ENCODE data around the gene FCER2. TPM values are rescaled to one million over a fixed set of nuclear protein-coding genes. Genes with fewer than 3 reads are reported as not detected.

FCER2 gene
- total RNA-seq, 2 experiments from 2014 or later: 3.0 to 3.7 TPM

- CTCF ChIA-PET: interaction anchor here (0.8 to 1.5 kb wide), 2 partner anchors 123 to 309 kb away, joined by 3 read pairs; no protein-coding TSS in a partner anchor
- Mint-ChIP-seq H3K4me1 (ENCODE audit: low read depth) (peaks cover 43% of the 10 kb centered on the region), H3K4me3 (no peak overlapping the region)
Observed at GRCh38 chr19:7676376-7676775, 25.6 kb downstream of the FCER2 start.

GRCh38 chr19:7674010-7675005 lies 27.6 kb downstream of the FCER2 start:
- Mint-ChIP-seq H3K4me3 (no peak overlapping the region), H3K9me3 (no peaks in the 10 kb centered on the region), H3K27me3 (peaks cover 53% of the 10 kb centered on the region), H3K36me3 (ENCODE audit: low read depth) (no peaks in the 10 kb centered on the region), H3K4me1 (ENCODE audit: low read depth) (peaks cover 43% of the 10 kb centered on the region), H3K27ac (no peak overlapping the region)
- ATAC-seq (peak; percentile 45), DNase-seq (peak; percentile 57)
- no peak for TF ChIP-seq CTCF (IDR thresholded peaks at IDR 0.05)
- CTCF ChIA-PET: interaction anchor here (1.3 to 2.4 kb wide), 3 partner anchors 22 to 178 kb away, joined by 3 to 11 read pairs (median 4); no protein-coding TSS in a partner anchor
- POLR2A ChIA-PET: no interaction called here
- intact Hi-C loops (cut with micrococcal nuclease): no loop called here

More at GRCh38 chr19:7676376-7676775, 25.6 kb downstream of the FCER2 start:
- peaks cover 38% of the 10 kb centered on the region for H3K27me3 Mint-ChIP-seq
- TF ChIP-seq CTCF (IDR thresholded peaks at IDR 0.05): no peak
- H3K9me3 Mint-ChIP-seq: no peaks in the 10 kb centered on the region
- no peak overlapping the region for H3K27ac Mint-ChIP-seq
- DNase-seq (no peak), ATAC-seq (no peak)
- POLR2A ChIA-PET: no interaction called here
- H3K36me3 Mint-ChIP-seq (ENCODE audit: low read depth): no peaks in the 10 kb centered on the region
- intact Hi-C loops (cut with micrococcal nuclease): no loop called here

- no peaks in the 10 kb centered on the region for H3K36me3 Mint-ChIP-seq (ENCODE audit: low read depth)
- ATAC-seq (no peak), DNase-seq (no peak)
- H3K4me3 Mint-ChIP-seq: no peak overlapping the region
- TF ChIP-seq CTCF (IDR thresholded peaks at IDR 0.05): no peak
- ChIA-PET CTCF (interaction anchor here (0.9 kb wide), 1 partner anchor 8 kb away, joined by 8 read pairs; the partner anchor contains the start of gene TRAPPC5), POLR2A (no interaction called here)
- H3K4me1 Mint-ChIP-seq (ENCODE audit: low read depth): peaks cover 34% of the 10 kb centered on the region
- H3K27ac Mint-ChIP-seq: no peak overlapping the region
- H3K9me3 Mint-ChIP-seq: no peaks in the 10 kb centered on the region
- intact Hi-C loops (cut with micrococcal nuclease): no loop called here
- peaks cover 44% of the 10 kb centered on the region for H3K27me3 Mint-ChIP-seq
Observed at GRCh38 chr19:7672522-7672921, 29.4 kb downstream of the FCER2 start.

- intact Hi-C loops (cut with micrococcal nuclease): no loop called here
- no peak for TF ChIP-seq CTCF (IDR thresholded peaks at IDR 0.05)
- H3K27ac Mint-ChIP-seq: peak overlapping the region; percentile 42
- ATAC-seq: no peak
- ChIA-PET CTCF (interaction anchor here (1.0 to 4.4 kb wide), 4 partner anchors 10 to 129 kb away, joined by 5 to 28 read pairs (median 7); partner anchors contain the start of gene TRAPPC5), POLR2A (interaction anchor here (1.2 to 2.8 kb wide), 2 partner anchors 13 to 16 kb away, joined by 3 to 11 read pairs; no protein-coding TSS in a partner anchor)
- no peaks in the 10 kb centered on the region for H3K9me3 Mint-ChIP-seq
- H3K4me3 Mint-ChIP-seq: peak overlapping the region; percentile 50
- H3K4me1 Mint-ChIP-seq (ENCODE audit: low read depth): peaks cover 19% of the 10 kb centered on the region
- no peaks in the 10 kb centered on the region for H3K36me3 Mint-ChIP-seq (ENCODE audit: low read depth)
- H3K27me3 Mint-ChIP-seq: peaks cover 31% of the 10 kb centered on the region
- no peak for DNase-seq
Observed at GRCh38 chr19:7670790-7671189, 31.1 kb downstream of the FCER2 start.

Data from activated CD8-positive, alpha-beta T cell treated with anti-CD3 and anti-CD28 coated beads for 36 hours (primary cell).